Activated CD4-positive, alpha-beta T cell treated with anti-CD3 and anti-CD28 coated beads for 48 hours (primary cell): ENCODE data around the gene GDF10.

Source experiments
- DNase-seq: peaks from one replicate; pipeline ENCODE4 v3.0.0-alpha.2; 2020

The GDF10 gene

DNA sequence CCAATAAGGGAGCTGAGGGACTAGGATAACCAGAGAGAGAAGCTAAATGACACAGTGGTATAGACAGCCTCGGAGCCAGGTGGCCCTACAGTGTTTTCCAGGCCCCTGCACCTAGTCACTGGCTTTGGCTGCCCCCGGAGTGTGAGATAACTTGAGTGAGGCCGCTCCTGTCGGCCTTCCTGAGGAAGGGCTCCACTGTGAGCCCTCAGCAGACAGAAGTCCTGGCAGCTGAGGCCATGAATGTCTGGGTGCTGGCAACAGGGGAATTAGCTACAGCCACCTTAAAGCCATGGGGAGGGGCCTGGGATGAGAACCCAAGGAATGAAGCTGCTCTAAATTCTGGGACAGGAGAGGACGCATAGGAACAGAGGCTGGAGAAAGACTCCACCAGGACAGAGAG, 4.6 kb upstream of the GDF10 start:
- DNase-seq = no peak

DNA sequence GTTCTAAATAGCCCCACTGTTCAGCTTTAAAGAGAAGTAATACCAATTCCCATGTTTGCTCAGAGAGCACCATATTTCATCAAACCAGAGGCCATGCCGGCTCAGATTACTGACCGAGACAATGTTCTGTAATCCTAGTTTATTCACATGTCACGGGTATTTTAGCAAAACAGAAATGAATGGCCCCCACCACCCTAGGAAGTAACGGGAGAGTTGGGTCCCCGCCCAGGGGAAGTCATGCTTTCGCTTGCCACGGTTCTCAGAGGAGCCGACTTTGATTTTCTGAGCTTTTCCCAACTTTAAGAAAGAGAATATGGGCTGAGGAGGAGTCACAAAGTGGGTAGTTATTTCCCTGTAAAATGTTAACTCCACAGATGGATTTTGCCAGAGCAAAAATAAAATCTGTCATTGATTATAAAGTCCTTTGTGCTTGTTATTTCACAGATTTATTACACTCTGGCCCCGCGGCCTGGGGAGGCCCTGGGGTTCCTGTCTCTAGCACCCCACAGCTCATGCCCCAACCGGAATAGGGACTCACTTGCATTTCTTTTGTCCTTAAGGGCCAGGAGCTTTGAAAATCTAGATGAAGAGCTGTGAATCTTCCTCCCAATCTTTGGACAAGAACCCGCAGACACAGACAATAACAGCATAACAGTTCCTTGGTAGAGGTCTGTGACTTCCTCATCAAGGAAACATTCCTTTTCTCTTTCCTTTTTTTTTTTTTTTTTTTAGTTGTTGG, 3.7 kb upstream of the GDF10 start:
- DNase-seq = no peak

GRCh38 chr10:47296941-47297340, 3.1 kb upstream of the GDF10 start:
- DNase-seq = no peak

DNA sequence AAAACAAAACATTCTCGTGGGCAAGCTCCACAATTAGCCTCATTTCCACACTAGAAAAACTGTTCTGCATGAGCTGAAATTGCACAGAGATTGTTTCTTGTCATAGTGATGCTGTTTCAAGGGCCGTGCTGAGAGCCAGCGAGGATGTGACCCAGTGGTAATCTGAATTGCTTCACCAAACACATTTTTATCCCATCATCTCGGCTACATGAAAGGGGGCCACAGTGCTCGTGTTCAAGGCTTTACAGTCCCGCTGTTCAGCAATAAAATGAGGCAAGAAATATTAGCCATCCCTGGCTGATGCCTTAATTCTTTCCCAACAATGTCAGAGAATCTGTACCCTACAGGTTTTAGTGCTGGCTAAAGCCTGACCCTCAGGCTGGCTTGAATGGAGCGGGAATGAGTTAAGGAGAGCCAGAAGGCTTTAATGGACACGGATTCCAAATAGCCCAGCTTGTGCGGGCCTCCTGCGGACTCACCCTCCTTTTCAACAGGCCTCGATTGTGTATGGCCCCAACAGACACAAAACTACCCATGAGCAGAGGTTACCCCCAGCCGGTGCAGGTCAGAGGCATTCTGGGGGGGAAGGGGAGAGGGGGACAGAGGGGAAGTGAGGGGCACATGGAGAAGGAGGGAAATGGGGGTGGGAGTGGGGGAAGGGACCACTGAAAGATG, 2.0 kb upstream of the GDF10 start:
- no peak for DNase-seq

GRCh38 chr10:47298715-47299114, 1.3 kb upstream of the GDF10 start:
- no peak for DNase-seq

GRCh38 chr10:47300429-47300931, 483 bp downstream of the GDF10 start:
- no peak for DNase-seq

GRCh38 chr10:47301833-47302232, 1.8 kb downstream of the GDF10 start:
- DNase-seq = no peak

- DNase-seq = no peak
Measured at GRCh38 chr10:47303105-47303504, 3.1 kb downstream of the GDF10 start.

DNA sequence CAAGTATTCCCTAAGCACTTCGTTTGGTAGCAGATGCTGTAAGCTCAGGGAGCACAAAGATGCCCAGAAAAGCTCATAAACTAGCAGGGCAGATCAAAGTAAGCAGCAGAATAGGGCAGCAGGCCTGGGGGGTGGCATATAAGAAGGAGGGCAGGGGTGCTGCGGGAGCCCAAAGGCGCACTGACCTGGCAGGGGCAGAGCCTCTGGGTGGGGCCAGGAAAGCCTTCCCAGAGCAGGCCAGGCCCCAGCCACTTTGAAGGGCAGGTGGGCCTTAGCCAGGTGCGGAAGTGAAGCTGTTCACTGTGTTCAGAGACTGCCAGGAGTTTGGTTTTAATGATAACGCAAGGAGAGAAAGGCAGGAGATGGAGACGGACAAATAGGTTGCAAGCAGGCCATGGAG, 3.9 kb downstream of the GDF10 start:
- DNase-seq = no peak

GRCh38 chr10:47305566-47305965, 5.6 kb downstream of the GDF10 start:
- no peak for DNase-seq

- no peak for DNase-seq
Measured at GRCh38 chr10:47306387-47307210, 6.6 kb downstream of the GDF10 start.

DNA sequence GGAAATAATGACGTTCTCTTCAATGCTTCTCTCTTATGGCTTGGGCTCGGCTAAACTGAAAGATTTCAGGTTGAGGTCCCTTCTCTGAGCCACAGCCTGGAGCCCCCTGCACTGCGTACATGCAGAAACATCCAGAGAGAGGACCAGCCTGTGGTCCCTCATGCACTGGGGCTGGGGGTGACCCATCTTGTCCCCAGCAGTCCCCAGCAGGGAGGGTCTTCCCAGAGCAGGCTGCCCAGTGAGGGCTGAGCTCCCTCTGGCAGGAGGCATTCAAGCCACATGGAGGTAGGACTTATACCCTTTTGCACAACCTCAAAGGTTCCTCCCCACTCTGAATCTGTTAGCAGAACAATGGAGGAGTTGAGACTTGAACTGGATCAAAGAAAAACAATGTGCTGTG, 7.4 kb downstream of the GDF10 start:
- no peak for DNase-seq

DNA sequence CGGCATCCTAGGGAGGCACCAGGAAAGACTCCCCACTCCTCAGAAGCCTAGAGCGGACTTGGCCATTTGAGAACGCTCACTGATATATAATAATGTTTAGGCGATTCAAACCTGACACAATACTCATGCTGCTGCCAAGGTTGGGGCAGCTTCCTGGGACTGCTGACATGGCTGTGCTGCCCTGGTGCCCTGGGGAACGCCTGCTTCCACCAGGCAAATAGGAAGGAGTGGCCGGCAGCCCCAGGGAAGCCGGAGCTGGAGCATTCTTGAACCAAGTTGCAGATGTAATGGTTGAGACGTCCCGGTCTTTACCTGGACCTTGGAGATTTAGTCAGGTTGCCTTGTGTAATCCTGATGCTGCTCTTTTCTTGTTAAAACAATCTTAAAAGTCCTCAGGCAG, 8.8 kb downstream of the GDF10 start:
- no peak for DNase-seq

DNA sequence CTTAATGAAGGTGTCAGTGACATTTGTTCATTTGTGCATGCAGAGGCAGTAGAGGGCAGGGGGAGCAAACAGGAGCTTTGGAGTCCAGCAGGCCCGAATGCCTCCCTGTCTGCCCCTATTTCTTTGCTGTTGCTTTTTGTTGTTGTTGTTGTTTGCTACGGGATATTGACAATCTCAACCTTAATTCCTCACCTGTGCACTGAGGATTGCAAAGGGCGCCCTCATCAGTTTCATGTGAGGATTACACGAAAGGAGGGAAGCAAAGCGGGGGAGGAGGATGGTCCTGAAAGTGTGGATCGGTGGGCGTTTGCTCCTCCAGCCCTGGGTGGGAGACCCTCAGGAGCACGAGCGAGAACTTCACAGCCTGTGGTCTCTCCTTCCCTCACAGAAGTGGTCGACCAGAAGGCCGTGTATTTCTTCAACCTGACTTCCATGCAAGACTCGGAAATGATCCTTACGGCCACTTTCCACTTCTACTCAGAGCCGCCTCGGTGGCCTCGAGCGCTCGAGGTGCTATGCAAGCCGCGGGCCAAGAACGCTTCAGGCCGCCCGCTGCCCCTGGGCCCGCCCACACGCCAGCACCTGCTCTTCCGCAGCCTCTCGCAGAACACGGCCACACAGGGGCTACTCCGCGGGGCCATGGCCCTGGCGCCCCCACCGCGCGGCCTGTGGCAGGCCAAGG, 9.6 kb downstream of the GDF10 start:
- peak; percentile 43 for DNase-seq

- no peak for DNase-seq
Measured at GRCh38 chr10:47310090-47310505, 10.1 kb downstream of the GDF10 start.

- DNase-seq = peak; percentile 42
Measured at GRCh38 chr10:47311193-47311931, 11.4 kb downstream of the GDF10 start.

- peak; percentile 90 for DNase-seq
Measured at GRCh38 chr10:47311932-47312662, 12.1 kb downstream of the GDF10 start.

GRCh38 chr10:47312663-47312995, 12.6 kb downstream of the GDF10 start:
- DNase-seq = no peak

DNA sequence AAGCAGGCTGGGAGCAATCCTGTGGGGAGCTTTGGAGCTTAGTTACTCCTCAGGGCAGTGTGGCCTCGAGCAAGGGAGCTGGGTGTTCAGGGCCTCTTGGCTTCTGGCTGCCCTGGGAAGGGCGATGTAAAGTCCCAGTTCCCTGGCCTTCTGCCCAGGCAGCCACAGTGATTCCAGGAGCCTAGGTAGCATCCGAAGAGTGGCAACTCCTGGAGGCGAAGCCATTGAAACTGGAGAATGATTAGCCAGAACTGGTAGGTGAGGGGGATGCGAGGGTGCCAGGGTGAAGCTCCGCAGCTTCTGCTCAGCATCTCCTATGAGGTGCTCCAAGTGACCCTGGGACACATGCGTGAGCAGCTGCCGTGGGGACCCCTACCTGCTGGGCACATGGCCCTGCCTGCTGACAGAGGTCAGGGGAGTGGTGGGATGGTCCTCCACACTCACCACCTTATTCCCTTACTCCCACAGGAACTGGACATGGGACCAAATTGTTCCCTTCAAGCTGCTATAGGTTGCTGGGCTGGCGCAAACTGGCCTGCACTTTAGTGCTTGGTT, 14.5 kb downstream of the GDF10 start:
- DNase-seq = no peak

- DNase-seq = no peak
Measured at GRCh38 chr10:47315421-47315820, 15.4 kb downstream of the GDF10 start.

GRCh38 chr10:47316131-47316530, 16.1 kb downstream of the GDF10 start:
- no peak for DNase-seq
